HG02981 (cell line): ENCODE measurements around the gene NAB1.

Experiments used
- ATAC-seq: cut with Tn5 transposase; IDR thresholded peaks from one replicate; pipeline ENCODE4 v1.9.1; 2021; ENCODE audit warnings: mild to moderate bottlenecking, moderate library complexity; ENCODE audit not compliant: unreplicated experiment

Gene NAB1

DNA sequence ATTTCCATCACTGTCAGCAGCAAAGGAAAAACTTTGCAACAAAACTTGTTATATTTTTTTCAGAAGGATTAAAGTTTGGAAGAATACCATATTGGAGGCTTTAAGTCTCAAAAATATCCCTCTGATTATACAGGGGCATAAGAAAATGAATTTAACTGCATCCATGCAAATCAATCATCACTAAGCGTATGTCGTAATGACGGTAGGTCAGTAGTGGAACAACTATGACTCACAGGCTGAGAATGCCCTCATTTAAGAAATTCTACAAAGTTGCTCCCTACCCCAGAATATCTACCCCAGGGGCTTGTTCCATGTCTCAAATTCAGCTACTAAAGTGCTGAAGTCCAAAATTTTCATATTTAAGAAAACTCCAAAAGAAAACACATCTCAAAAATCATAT is 12.5 kb upstream of the NAB1 start:
- no peak for ATAC-seq

GRCh38 chr2:190637281-190637734 is 11.6 kb upstream of the NAB1 start:
- ATAC-seq = no peak

DNA sequence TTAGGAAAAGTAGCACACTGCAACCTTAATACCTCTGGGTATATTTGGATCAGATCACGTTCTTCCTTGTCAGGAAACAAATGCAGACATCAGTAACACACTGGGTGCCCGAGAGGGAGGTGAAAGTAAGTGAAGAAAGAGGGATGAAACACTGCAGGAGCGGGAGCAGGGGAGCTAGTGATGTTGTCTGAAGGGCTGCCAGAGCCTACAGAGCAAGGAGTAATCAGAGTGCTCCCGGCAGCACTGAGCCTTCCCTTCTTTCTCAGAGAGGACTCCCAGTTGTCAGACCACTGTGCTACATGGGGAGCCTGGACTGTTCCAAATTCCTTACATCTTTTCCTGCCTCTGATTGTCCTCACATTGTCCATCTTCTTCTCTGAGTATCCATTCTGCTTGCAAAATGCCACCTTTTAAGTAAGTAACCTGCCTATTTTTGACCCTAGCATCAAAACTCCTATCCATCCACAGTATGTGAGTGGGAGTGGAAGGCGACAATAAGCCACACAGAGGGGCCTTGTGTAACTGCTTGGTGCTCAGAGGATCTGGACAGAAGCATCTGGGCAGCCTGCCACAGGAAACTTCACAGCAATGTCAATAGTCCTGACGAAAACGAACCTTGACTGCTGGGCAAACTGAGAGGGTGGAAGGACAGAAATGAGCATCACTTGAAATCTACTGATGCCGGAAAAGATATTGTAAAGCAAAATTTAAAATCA is 10.8 kb upstream of the NAB1 start:
- ATAC-seq = no peak

GRCh38 chr2:190640117-190640516 is 8.8 kb upstream of the NAB1 start:
- ATAC-seq = no peak

GRCh38 chr2:190641469-190641868 is 7.4 kb upstream of the NAB1 start:
- no peak for ATAC-seq

DNA sequence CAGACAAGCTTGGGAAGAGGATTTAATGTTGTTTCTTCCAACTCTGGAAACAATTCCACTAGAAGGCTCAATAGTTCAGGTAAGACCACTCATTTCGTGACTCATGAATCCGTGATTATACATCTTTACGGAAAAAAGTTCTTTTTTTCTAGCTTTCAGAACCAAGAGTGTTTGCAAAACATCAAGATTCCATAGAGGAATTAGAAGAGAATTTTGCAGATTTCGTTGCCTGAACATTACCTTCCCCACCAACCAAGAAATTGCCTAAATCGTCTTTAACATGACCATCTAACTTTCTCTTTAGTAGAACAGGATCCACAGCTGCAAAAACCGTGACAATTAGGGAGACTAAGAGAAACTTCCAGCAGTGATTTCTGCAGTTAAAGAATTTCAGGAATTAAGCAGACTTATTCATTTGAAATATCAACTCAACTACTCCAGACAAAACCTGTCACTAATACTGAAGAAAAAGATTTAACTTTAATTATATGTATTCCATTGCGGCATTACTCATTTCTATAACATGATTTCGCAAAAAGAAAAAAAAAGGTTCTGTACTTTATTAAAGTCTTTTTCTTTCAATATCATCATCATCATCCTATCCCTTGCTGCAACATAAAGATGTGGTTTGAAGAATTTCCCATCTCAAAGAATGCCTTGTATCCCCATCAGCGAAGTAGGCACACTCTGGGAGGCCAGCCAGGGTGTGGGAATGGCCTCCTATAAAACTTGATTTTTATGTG is 1.9 kb upstream of the NAB1 start:
- ATAC-seq = no peak

DNA sequence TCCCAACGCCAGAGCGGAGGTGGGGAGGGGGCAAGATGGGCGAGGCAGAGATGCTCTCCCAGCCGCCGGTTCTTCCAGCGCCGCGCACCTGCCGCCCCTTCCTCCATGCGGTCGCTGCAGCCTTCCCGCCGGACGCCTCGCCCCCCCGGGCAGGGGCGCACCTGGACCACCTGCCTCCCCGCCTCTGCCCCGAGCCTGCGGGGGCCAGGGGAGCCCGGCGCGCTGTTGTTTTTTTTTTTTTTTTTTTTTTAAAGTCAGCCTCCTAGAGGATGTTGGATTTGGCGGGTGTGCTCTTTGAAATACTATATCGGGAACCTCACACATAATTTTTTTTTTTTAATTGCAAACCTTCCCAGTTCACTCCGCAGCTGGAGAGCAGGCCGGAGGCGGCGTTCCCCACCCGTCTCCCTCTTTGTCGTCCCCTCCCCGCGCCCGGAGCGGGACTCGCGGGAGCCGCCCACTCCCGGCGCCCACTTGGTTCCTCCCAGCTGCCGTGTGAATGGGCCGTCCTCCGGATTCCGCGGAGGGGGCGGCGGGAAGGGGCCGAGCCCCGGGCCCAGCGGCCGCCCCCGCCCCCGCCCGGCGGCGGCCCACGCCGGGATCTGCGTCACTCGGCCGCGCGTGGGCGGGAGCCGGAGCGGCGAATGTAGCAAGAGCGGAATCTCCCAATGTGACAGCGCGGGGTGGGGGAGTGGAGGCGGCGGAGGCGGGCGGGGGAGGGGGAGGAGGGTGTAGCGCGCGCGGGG is 421 bp upstream of the NAB1 start:
- ATAC-seq = peak; percentile 62

- ATAC-seq = no peak
Observed at GRCh38 chr2:190649798-190650390, 1.0 kb downstream of the NAB1 start.

- no peak for ATAC-seq
Observed at GRCh38 chr2:190651413-190651812, 2.5 kb downstream of the NAB1 start.

- no peak for ATAC-seq
Observed at GRCh38 chr2:190653231-190653630, 4.3 kb downstream of the NAB1 start.

DNA sequence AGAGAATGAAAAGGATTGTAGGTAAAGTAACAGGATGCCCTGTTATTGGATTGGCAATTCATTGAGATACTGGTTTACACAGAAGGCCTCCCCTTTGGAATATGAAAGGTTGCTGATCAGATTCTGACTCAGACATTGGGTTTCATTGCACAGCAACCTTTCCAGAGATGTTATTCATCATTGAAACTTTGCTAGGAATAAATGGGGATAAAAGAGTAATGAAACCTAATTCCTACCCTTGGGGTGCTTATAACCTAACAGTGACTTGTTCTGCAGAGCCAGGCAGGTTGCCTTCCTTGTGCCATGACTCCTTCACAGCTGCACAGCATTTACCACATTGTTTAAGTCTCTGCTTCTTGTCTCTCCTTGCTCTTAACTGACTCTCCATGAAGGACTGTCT is 5.0 kb downstream of the NAB1 start:
- ATAC-seq = no peak

DNA sequence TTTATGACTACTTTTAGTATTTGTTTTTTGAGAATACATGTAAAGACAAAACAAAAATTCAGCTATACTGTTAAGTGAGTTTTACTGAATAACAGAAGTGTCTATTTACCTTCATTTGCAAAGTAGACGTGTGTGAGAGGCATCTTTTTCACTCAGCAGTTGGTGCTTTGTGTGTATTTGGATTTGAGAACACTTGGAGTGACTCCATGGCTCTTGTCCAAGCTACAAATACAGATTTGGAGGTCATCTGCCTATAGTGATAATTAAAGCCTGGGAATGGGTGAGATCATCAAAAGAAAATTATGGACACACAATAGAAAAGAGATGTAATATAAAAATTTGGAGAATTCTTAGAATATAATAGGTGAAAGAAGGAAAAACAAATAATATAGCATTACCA is 6.2 kb downstream of the NAB1 start:
- ATAC-seq = no peak

- ATAC-seq = no peak
Observed at GRCh38 chr2:190655570-190655969, 6.7 kb downstream of the NAB1 start.

GRCh38 chr2:190656301-190656700 is 7.4 kb downstream of the NAB1 start:
- no peak for ATAC-seq

GRCh38 chr2:190657474-190658255 is 8.8 kb downstream of the NAB1 start:
- no peak for ATAC-seq

DNA sequence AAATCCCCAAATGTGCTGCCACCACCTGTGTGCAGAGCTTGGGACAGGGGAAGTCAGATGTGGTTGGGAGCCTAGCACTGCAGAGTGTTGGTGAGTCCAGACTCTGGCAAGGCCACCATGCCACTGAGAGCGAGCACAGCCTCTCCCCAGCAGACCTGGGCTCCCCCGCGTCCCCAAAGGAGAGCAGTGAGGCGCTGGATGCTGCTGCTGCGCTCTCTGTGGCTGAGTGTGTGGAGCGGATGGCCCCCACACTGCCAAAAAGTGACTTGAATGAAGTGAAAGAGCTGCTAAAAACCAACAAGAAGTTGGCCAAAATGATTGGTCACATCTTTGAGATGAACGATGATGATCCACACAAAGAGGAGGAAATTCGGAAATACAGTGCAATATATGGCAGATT is 10.7 kb downstream of the NAB1 start:
- no peak for ATAC-seq

DNA sequence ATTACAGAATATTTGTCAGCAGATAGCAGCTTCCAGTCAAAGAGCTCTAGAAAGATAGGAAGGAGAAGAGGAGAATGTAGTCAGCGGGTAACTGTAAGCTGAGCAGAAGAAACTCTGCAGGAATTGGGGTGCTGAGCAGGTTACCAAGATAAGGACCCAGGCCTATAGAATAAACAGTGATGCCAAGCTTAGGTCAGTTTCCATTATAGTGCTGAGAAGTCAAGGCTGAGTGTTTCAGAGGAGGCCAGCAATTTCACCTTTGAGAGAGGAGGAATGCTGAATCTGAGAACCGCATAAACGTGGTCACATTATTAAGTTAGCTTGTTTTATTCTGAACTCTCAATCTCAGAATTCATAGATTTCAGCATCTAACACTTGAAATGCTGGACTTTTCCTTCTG is 13.9 kb downstream of the NAB1 start:
- ATAC-seq = no peak

DNA sequence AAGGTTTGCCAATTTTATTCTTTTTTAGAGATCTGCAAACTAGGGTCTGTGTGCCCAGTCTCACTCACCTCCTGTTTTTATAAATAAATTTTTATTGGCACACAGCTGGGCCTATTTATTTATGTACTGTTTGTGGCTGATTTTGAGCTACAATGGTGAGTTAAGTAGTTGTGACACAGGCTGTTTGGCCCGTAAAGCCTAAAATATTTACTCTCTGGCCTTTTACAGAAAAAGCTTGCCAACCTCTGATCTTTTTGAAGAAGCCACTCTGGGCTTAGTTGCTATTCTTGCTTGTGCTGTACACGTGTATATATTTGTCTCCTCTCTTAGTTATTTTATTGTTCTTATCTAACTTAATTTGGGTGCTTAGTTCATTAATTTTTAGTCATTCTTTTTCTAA is 14.5 kb downstream of the NAB1 start:
- ATAC-seq = no peak

GRCh38 chr2:190663839-190664238 is 15.0 kb downstream of the NAB1 start:
- no peak for ATAC-seq

DNA sequence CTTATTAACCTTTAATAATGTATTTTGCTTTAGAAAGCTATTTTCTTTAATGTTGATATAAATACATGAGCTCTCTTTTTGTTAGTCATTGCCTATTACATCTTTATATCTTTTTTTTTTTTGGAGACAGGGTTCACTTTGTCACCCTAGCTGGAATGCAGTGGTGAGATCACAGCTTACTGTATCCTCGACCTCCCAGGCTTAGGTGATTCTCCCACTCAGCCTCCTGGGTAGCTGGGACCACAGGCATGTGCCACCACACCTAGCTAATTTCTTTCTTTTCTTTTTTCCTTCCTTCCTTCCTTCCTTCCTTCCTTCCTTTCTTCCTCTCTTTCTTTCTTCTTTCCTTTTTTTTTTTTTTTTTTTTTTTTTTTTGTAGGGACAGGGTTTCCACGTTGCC is 15.4 kb downstream of the NAB1 start:
- no peak for ATAC-seq

- no peak for ATAC-seq
Observed at GRCh38 chr2:190666895-190667294, 18.0 kb downstream of the NAB1 start.
